ENCODE data around the gene TRAT1. TPM values are rescaled to one million over a fixed set of nuclear protein-coding genes. Genes with fewer than 3 reads are reported as not detected.
"Not testable (repeated sequence)": the region's sequence is repeated elsewhere in the genome, so short reads cannot be mapped to it uniquely, and the experiment has no call there.

The TRAT1 gene
- total and polyA plus RNA-seq, 2 donors from 2014 or later: 1.9 TPM; not detected in 1

- H3K36me3 ChIP-seq (ENCODE audit: control insufficient read depth in 2 of 3, insufficient read depth in 3 of 3, low read length in 3 of 3): no peaks in the 10 kb centered on the region
- no peak overlapping the region for H3K27ac ChIP-seq (ENCODE audit: low read depth in 2 of 2, low read length in 2 of 2)
- TF ChIP-seq CTCF (IDR thresholded peaks at IDR 0.05; ENCODE audit: borderline replicate concordance, extremely low read depth, insufficient read depth): no peak
- H3K9ac ChIP-seq (ENCODE audit: low read length in 3 of 3): no peak overlapping the region
- H3K4me1 ChIP-seq (ENCODE audit: control insufficient read depth in 2 of 3, insufficient read depth in 2 of 3, low read depth in 1 of 3, low read length in 3 of 3): no peaks in the 10 kb centered on the region
- intact Hi-C loops (cut with DNase I): no loop called here
- FAIRE-seq (no peak), DNase-seq (no peak)
- no peak overlapping the region for H3K4me3 ChIP-seq (ENCODE audit: low read length in 3 of 3)
- H3K27me3 ChIP-seq (ENCODE audit: control insufficient read depth, insufficient read depth, low read length): no peaks in the 10 kb centered on the region
- no peaks in the 10 kb centered on the region for H3K9me3 ChIP-seq (ENCODE audit: control insufficient read depth in 2 of 3, insufficient read depth in 1 of 3, low read length in 3 of 3)
Observed at GRCh38 chr3:108806316-108806715, 16.3 kb upstream of the TRAT1 start.

DNA sequence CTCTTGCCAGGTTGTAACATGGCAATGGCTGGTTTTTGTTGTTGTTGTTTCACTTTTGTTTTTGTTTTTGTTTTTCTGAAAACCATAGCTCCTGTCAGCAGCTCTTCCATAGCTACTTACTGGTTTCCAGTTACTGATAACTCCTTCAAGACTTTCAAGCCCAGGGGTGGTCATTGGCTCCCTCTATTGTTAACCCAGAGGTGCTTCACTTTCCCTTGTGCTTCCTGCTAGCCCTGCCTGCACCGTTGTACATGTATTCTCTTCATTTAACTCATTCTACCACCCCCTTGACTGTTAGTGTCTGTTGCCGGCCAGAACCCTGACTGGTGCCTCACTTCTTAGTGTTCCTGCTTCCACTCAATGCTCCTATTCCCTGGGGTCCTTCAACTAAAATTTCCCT, 4.2 kb upstream of the TRAT1 start:
- intact Hi-C loops (cut with DNase I): no loop called here
- no peak overlapping the region for H3K4me3 ChIP-seq (ENCODE audit: low read length in 3 of 3)
- H3K27me3 ChIP-seq (ENCODE audit: control insufficient read depth, insufficient read depth, low read length): no peaks in the 10 kb centered on the region
- H3K9ac ChIP-seq (ENCODE audit: low read length in 3 of 3): no peak overlapping the region
- peak in 1 of 5 donors; percentile 20 for DNase-seq
- peak; percentile 9 for TF ChIP-seq CTCF (IDR thresholded peaks at IDR 0.05; ENCODE audit: borderline replicate concordance, extremely low read depth, insufficient read depth)
- H3K4me1 ChIP-seq (ENCODE audit: control insufficient read depth in 2 of 3, insufficient read depth in 2 of 3, low read depth in 1 of 3, low read length in 3 of 3): no peaks in the 10 kb centered on the region
- H3K27ac ChIP-seq (ENCODE audit: low read depth in 2 of 2, low read length in 2 of 2): no peak overlapping the region
- FAIRE-seq: no peak
- no peaks in the 10 kb centered on the region for H3K36me3 ChIP-seq (ENCODE audit: control insufficient read depth in 2 of 3, insufficient read depth in 3 of 3, low read length in 3 of 3)
- H3K9me3 ChIP-seq (ENCODE audit: control insufficient read depth in 2 of 3, insufficient read depth in 1 of 3, low read length in 3 of 3): no peaks in the 10 kb centered on the region

DNA sequence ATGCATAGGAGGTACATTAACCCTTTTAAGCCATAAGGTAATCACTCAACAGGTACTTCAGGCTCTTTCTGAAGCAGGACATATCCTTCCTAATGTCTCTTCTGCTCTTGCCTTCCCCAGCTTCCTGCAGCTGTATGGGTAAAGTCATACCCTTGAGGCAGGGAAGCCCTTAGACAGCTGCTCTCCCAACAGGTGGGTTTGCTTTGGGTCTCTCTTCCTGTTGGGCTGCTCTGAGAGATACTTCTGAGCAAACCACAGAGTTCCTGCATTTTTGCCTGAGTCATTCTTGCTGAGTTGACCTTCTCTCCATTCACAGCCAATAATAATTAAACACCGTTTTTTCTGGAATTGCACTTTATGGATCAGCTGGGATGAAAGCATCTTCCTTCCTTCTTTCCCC, 2.0 kb upstream of the TRAT1 start:
- TF ChIP-seq CTCF (IDR thresholded peaks at IDR 0.05; ENCODE audit: borderline replicate concordance, extremely low read depth, insufficient read depth): no peak
- no peaks in the 10 kb centered on the region for H3K9me3 ChIP-seq (ENCODE audit: control insufficient read depth in 2 of 3, insufficient read depth in 1 of 3, low read length in 3 of 3)
- H3K4me1 ChIP-seq (ENCODE audit: control insufficient read depth in 2 of 3, insufficient read depth in 2 of 3, low read depth in 1 of 3, low read length in 3 of 3): no peaks in the 10 kb centered on the region
- FAIRE-seq: no peak
- no peaks in the 10 kb centered on the region for H3K27me3 ChIP-seq (ENCODE audit: control insufficient read depth, insufficient read depth, low read length)
- H3K9ac ChIP-seq (ENCODE audit: low read length in 3 of 3): no peak overlapping the region
- H3K36me3 ChIP-seq (ENCODE audit: control insufficient read depth in 2 of 3, insufficient read depth in 3 of 3, low read length in 3 of 3): no peaks in the 10 kb centered on the region
- intact Hi-C loops (cut with DNase I): no loop called here
- no peak overlapping the region for H3K4me3 ChIP-seq (ENCODE audit: low read length in 3 of 3)
- no peak for DNase-seq
- H3K27ac ChIP-seq (ENCODE audit: low read depth in 2 of 2, low read length in 2 of 2): no peak overlapping the region

GRCh38 chr3:108823227-108823626, 641 bp downstream of the TRAT1 start:
- H3K27me3 ChIP-seq (ENCODE audit: control insufficient read depth, insufficient read depth, low read length): no peaks in the 10 kb centered on the region
- H3K36me3 ChIP-seq (ENCODE audit: control insufficient read depth in 2 of 3, insufficient read depth in 3 of 3, low read length in 3 of 3): no peaks in the 10 kb centered on the region
- intact Hi-C loops (cut with DNase I): no loop called here
- no peak overlapping the region for H3K27ac ChIP-seq (ENCODE audit: low read depth in 2 of 2, low read length in 2 of 2)
- no peak overlapping the region for H3K9ac ChIP-seq (ENCODE audit: low read length in 3 of 3)
- no peak for TF ChIP-seq CTCF (IDR thresholded peaks at IDR 0.05; ENCODE audit: borderline replicate concordance, extremely low read depth, insufficient read depth)
- FAIRE-seq (no peak), DNase-seq (no peak)
- no peaks in the 10 kb centered on the region for H3K9me3 ChIP-seq (ENCODE audit: control insufficient read depth in 2 of 3, insufficient read depth in 1 of 3, low read length in 3 of 3)
- no peaks in the 10 kb centered on the region for H3K4me1 ChIP-seq (ENCODE audit: control insufficient read depth in 2 of 3, insufficient read depth in 2 of 3, low read depth in 1 of 3, low read length in 3 of 3)
- no peak overlapping the region for H3K4me3 ChIP-seq (ENCODE audit: low read length in 3 of 3)

- FAIRE-seq; H3K4me1 ChIP-seq (ENCODE audit: control insufficient read depth in 2 of 3, insufficient read depth in 2 of 3, low read depth in 1 of 3, low read length in 3 of 3); DNase-seq; intact Hi-C loops (cut with DNase I); H3K27ac ChIP-seq (ENCODE audit: low read depth in 2 of 2, low read length in 2 of 2); H3K9ac ChIP-seq (ENCODE audit: low read length in 3 of 3); H3K9me3 ChIP-seq (ENCODE audit: control insufficient read depth in 2 of 3, insufficient read depth in 1 of 3, low read length in 3 of 3); H3K36me3 ChIP-seq (ENCODE audit: control insufficient read depth in 2 of 3, insufficient read depth in 3 of 3, low read length in 3 of 3); H3K27me3 ChIP-seq (ENCODE audit: control insufficient read depth, insufficient read depth, low read length); H3K4me3 ChIP-seq (ENCODE audit: low read length in 3 of 3): not testable (repeated sequence)
Observed at GRCh38 chr3:108823803-108824202, 1.2 kb downstream of the TRAT1 start.
